Measurements from ENCODE around the gene LRCOL1.

Gene LRCOL1

GRCh38 chr12:132635076-132635955 is 24.9 kb upstream of the LRCOL1 start:
- DNase-seq (ENCODE audit: low spot score) = no peak

DNA sequence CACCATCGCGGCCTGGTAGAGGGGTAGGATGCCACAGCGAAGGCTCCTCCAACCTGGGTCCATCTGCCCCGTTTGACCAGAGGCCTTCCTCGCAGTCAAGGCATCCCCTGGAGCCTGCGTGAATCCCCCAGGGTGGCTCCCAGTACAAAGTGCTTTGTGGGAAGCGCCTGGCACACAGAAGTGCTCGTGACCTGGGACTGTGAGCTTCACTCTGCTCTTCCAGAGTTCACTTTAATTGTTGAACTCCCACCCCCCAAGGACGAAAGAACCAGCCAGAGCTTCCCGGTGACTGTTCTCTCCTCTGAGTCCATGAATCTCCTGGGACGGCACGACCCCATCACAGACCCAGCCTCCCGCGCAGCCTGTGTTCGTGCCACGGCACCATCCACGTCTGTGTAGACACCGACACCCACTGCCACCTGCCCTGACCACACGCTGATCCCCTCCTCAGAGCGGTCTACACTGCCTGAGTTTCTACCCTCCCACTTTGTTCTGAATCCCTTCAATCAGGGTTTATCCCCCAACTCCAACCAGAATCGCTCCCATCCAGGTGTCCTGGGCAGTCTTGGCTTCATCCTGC is 24.1 kb upstream of the LRCOL1 start:
- DNase-seq (ENCODE audit: low spot score) = no peak

- DNase-seq (ENCODE audit: low spot score) = no peak
Measured at GRCh38 chr12:132633901-132634300, 23.5 kb upstream of the LRCOL1 start.

DNA sequence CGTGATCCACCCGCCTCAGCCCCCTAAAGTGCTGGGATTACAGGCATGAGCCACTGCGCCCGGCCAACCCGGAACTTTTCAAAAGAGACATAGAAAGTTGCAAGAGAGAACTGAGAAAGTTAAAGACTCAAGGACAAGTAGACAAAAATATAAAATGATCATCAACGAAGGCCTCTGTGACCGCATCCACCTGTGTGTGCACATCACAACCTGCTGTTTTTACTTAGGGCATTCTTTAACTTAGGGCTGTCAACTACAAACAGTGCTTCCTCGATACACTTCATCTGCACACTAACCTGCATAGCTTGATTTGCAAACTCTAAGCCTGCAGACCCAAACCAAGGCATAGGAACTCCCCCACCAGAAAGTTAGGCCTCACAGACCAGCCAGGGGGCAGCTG is 23.0 kb upstream of the LRCOL1 start:
- DNase-seq (ENCODE audit: low spot score) = no peak

DNA sequence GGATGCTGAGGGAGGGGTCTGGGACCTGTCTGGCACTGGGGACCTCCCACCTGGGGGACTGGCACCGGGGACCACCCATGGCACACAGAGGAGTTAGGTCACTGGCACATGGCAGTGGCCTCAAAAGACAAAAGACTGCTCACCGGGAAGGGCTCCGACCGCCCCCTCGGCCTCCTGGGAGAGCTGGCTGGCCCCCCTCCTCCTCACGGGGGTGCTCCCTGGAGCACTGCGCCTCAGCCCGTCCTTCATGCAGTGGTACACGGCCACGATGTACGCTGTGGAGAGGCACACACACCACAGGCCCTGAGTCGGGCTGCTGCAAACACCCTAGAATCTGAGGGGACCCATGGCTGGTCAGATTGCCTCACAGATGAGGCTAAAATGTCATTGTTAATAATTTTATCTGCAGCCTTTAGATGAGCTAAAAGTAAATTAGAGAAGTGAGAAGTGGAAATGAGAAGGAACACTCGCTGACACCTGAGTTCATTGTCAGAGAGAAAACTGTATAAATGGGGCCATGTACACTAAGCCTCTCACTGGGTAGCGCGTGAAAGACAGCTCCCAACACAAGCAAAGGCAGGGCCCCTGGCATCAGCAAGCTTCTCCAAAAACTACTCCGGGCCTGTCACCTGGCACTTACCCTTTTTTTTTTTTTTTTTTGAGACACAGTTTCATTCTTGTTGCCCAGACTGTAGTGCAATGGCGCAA is 22.3 kb upstream of the LRCOL1 start:
- no peak for DNase-seq (ENCODE audit: low spot score)

- DNase-seq (ENCODE audit: low spot score) = no peak
Measured at GRCh38 chr12:132631666-132632065, 21.3 kb upstream of the LRCOL1 start.

- no peak for DNase-seq (ENCODE audit: low spot score)
Measured at GRCh38 chr12:132630672-132631071, 20.3 kb upstream of the LRCOL1 start.

GRCh38 chr12:132629330-132629729 is 18.9 kb upstream of the LRCOL1 start:
- DNase-seq (ENCODE audit: low spot score) = no peak

DNA sequence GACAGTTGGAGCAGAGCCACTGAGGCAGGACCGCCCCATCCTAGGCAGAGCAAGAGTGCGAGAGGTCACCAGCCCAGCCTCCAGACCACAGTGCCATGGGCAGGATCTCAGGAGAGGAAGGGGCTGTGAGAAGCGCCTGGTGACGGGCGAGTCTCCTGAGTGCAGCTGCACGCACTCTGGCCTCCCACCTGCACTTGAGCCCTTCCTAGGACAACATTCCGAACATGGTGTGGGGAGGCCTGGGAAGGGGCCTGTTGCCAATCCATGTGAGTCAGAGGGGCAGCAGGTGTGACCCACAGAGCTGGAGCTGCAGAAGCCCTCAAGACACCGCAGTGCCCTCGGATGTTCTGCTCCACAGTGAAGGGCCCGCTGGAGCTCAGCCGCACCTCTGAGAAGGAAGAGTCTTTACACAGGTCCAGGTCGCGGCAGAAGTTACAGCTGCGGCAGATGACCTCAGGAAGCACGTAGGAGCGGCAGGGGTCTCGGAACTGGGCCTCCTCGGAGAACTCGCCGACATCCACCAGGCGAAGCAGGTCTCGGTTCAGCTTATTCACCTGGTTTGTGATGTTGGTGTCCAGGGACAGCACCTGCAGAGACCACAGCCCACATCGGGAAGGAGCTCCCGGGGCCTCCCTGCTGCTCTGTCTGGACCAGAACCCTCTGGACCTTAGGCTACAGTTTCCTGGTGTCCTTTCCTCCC is 15.5 kb upstream of the LRCOL1 start:
- no peak for DNase-seq (ENCODE audit: low spot score)

GRCh38 chr12:132624910-132625630 is 14.7 kb upstream of the LRCOL1 start:
- no peak for DNase-seq (ENCODE audit: low spot score)

GRCh38 chr12:132624186-132624855 is 13.9 kb upstream of the LRCOL1 start:
- no peak for DNase-seq (ENCODE audit: low spot score)

DNA sequence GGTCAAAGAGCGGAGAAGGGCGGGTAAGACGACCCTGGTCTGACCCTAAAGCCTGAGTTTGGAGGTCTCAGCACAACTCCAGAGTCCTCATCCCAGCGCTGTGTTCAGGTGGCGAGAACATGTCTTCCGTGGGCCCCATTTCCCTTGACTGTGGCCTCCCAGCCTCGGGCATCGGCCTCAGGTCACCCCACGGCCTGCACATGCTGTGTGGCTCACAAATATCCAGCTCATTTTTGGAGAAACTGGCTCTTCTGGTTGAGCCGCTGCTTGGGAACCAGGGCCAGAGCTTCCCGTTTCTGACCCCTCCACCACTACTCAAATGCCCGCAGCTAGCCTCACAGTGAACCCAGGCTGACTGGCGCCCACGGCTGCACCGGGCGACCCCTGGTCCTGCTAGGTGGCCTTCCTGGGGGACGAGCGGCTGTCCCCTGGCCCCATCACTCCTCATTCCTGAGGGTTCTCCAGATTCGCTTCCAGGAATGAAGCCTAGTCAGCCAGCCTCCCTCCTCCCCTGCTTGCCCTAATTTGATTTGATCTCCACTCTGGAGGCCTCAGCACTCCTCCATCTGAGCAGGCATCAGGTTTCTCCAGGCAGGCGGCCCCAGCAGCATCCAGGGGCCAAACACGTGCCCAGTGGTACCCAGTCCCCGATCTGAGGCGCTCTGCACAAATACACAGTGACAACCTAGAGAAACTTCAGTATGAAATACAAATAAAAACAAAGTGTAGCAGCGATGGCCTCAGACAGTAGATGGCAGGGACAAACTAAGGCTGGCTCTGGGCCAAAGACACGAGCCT is 12.9 kb upstream of the LRCOL1 start:
- no peak for DNase-seq (ENCODE audit: low spot score)

DNA sequence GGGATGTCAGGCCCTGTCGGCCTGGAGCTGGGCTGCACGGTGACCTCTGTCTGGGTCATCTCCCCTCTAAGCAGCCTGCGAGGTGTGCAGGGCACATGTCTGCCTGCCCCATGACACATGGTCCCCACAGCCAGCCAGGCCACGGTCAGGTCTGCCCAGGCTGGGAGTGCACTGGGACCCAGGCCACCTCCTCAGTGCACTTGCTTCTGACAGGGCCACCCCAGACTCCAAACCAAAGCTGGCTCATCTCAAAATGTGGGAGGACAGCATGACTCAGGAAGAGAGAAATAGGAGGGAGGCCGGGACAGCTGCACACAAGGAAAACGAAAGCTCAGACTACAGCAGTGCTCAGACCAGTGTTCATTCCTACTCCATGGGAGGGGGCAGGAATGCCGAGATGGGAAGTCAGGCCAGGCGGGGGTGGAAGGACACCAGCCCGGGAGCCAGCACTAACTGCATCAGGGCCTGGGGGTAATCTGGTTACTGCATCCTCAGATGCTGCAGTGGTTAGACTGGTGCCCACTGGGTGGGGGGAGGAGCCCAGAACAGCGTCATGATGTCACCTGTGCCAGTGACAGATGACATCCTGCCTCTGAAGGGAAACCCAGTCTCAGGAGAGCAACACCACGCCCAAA is 12.2 kb upstream of the LRCOL1 start:
- DNase-seq (ENCODE audit: low spot score) = no peak

GRCh38 chr12:132621657-132622435 is 11.5 kb upstream of the LRCOL1 start:
- DNase-seq (ENCODE audit: low spot score) = no peak

GRCh38 chr12:132620899-132621656 is 10.7 kb upstream of the LRCOL1 start:
- no peak for DNase-seq (ENCODE audit: low spot score)

DNA sequence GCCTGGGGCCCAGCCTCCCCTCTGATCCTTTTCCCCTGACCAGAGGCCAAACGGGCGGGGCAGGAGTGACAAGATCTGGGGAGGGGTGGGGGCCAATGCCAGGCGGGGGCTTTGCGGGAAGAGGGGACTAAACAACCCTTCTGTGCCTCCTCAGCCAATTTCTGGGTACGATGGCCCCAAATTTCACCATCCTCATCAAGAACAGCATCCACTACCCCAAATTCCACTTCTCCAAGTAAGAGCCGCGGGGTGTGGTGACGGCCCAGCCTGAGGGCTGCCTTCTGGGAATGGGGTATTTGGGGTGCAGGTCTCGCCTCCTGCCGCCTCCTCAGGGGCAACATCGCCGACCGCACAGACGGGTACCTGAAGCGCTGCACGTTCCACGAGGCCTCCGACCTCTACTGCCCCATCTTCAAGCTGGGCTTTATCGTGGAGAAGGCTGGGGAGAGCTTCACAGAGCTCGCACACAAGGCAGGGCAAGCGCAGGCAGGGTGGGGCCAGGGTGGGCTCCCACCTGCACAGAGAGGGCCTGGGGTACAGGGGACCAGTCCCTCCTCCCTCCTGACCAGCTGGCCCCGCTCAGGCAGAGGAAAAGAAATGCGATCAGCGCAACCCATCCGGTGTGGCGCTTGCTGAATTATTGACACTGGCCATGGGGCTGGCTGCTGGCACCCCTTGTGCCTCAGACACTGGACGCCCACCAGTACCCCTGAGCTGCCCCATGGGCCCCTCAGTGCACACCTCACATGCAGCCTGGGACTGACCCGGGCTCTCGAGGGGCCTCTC is 9.9 kb upstream of the LRCOL1 start:
- no peak for DNase-seq (ENCODE audit: low spot score)

- no peak for DNase-seq (ENCODE audit: low spot score)
Measured at GRCh38 chr12:132619386-132620112, 9.2 kb upstream of the LRCOL1 start.

Data from left forelimb (tissue), 1 donor.